ENCODE data around the gene CTLA4. TPM values are rescaled to one million over a fixed set of nuclear protein-coding genes. Genes with fewer than 3 reads are reported as not detected.

The CTLA4 gene
- polyA plus RNA-seq, 1 donor (not counting 4 experiments of a cell fraction or from before 2014, with no cell fraction given) = not detected

DNA sequence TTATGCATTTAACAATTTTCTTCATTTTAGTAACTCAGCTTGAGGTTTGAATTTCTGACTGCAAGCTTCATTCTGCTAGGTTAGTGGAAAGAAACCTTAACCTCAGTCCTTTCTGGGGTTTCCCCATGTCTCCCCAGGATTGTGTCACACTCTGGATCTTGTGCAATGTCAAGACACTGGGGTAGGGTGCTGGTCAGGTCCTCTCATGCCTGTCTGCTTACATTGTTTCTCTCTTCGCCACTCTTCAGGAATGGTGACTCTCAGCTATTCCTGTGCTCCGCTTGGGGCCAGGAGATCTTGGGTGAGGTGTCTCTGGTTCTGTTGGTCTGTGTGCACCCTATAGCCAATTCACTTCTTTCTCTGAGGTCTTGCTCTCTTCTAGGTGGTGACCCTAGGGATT is 23.9 kb downstream of the CTLA4 start:
- Histone ChIP-seq H3K4me3 (ENCODE audit: control insufficient read depth in 2 of 3, extremely low read depth in 1 of 3, insufficient read depth in 2 of 3, low read depth in 1 of 3, low read length in 3 of 3) (no peak overlapping the region), H3K79me2 (ENCODE audit: control insufficient read depth, insufficient read depth, low read length) (no peaks in the 10 kb centered on the region), H3K4me2 (ENCODE audit: control insufficient read depth, extremely low read depth, insufficient read depth, low read depth, low read length) (no peak overlapping the region), H3K4me1 (ENCODE audit: control insufficient read depth, extremely low read depth, insufficient read depth, low read length) (no peaks in the 10 kb centered on the region), H3K9me3 (ENCODE audit: control insufficient read depth, low read depth, low read length) (no peaks in the 10 kb centered on the region), H3K27ac (ENCODE audit: control insufficient read depth, insufficient read depth, low read length) (no peak overlapping the region), H4K20me1 (ENCODE audit: control insufficient read depth, extremely low read depth, insufficient read depth, low read length) (no peaks in the 10 kb centered on the region), H3K36me3 (ENCODE audit: control insufficient read depth in 2 of 2, extremely low read depth in 1 of 2, insufficient read depth in 2 of 2, low read length in 2 of 2) (no peaks in the 10 kb centered on the region), H3K9me1 (ENCODE audit: control insufficient read depth, extremely low read depth, insufficient read depth, low read length) (no peaks in the 10 kb centered on the region), H2AFZ (ENCODE audit: control insufficient read depth, low read length) (no peak overlapping the region), H3K27me3 (ENCODE audit: control insufficient read depth, extremely low read depth, insufficient read depth, low read length) (no peaks in the 10 kb centered on the region), H3K9ac (ENCODE audit: control insufficient read depth, extremely low read depth, insufficient read depth, low read length) (no peak overlapping the region)
- no peak for TF ChIP-seq EZH2 (IDR thresholded peaks at IDR 0.05; ENCODE audit: low read length)
- TF ChIP-seq, protein P1, sequence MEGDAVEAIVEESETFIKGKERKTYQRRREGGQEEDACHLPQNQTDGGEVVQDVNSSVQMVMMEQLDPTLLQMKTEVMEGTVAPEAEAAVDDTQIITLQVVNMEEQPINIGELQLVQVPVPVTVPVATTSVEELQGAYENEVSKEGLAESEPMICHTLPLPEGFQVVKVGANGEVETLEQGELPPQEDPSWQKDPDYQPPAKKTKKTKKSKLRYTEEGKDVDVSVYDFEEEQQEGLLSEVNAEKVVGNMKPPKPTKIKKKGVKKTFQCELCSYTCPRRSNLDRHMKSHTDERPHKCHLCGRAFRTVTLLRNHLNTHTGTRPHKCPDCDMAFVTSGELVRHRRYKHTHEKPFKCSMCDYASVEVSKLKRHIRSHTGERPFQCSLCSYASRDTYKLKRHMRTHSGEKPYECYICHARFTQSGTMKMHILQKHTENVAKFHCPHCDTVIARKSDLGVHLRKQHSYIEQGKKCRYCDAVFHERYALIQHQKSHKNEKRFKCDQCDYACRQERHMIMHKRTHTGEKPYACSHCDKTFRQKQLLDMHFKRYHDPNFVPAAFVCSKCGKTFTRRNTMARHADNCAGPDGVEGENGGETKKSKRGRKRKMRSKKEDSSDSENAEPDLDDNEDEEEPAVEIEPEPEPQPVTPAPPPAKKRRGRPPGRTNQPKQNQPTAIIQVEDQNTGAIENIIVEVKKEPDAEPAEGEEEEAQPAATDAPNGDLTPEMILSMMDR (optimal IDR thresholded peaks at IDR 0.05 in 1 of 3, IDR thresholded peaks at IDR 0.05 in 1 of 3, conservative IDR thresholded peaks at IDR 0.05 in 1 of 3; ENCODE audit: extremely low read depth in 1 of 3, insufficient read depth in 2 of 3, low read length in 3 of 3) = no peak
- dilution Hi-C loops (cut with MboI; ENCODE audit: extremely low pct_ligation_motif_present, low sequenced_read_pairs) = no loop called here
- FAIRE-seq = no peak
- DNase-seq (ENCODE audit: low read depth, low spot score) = no peak

DNA sequence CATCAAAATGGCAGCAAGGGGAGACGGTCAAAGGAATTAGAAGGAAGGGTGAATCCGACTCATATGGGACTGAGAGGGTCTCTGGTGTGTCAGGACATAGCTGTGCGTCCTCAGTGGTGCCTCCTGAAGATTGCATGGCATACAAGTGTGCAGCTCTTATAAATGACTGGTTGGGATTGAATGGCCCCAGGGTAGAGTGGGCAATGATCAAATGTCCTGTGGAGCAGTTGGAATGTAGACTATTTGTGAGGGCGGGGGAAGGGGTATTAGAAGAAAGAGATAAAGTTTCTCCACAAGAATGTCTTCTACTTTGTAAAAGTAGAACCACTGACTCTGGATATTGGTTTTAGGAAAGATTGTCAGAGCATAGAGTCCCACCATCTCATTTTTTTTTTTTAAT is 24.6 kb downstream of the CTLA4 start:
- DNase-seq (ENCODE audit: low read depth, low spot score) (no peak), FAIRE-seq (no peak)
- no peaks in the 10 kb centered on the region for H4K20me1 ChIP-seq (ENCODE audit: control insufficient read depth, extremely low read depth, insufficient read depth, low read length)
- no peaks in the 10 kb centered on the region for H3K9me3 ChIP-seq (ENCODE audit: control insufficient read depth, low read depth, low read length)
- no peak overlapping the region for H3K27ac ChIP-seq (ENCODE audit: control insufficient read depth, insufficient read depth, low read length)
- H3K36me3 ChIP-seq (ENCODE audit: control insufficient read depth in 2 of 2, extremely low read depth in 1 of 2, insufficient read depth in 2 of 2, low read length in 2 of 2) = no peaks in the 10 kb centered on the region
- H3K4me1 ChIP-seq (ENCODE audit: control insufficient read depth, extremely low read depth, insufficient read depth, low read length) = no peaks in the 10 kb centered on the region
- TF ChIP-seq, protein P1 (optimal IDR thresholded peaks at IDR 0.05 in 1 of 3, IDR thresholded peaks at IDR 0.05 in 1 of 3, conservative IDR thresholded peaks at IDR 0.05 in 1 of 3; ENCODE audit: extremely low read depth in 1 of 3, insufficient read depth in 2 of 3, low read length in 3 of 3) = no peak
- no peak for TF ChIP-seq EZH2 (IDR thresholded peaks at IDR 0.05; ENCODE audit: low read length)
- H3K4me2 ChIP-seq (ENCODE audit: control insufficient read depth, extremely low read depth, insufficient read depth, low read depth, low read length) = no peak overlapping the region
- H3K27me3 ChIP-seq (ENCODE audit: control insufficient read depth, extremely low read depth, insufficient read depth, low read length) = no peaks in the 10 kb centered on the region
- H3K4me3 ChIP-seq (ENCODE audit: control insufficient read depth in 2 of 3, extremely low read depth in 1 of 3, insufficient read depth in 2 of 3, low read depth in 1 of 3, low read length in 3 of 3) = no peak overlapping the region
- H3K9me1 ChIP-seq (ENCODE audit: control insufficient read depth, extremely low read depth, insufficient read depth, low read length) = no peaks in the 10 kb centered on the region
- H2AFZ ChIP-seq (ENCODE audit: control insufficient read depth, low read length) = no peak overlapping the region
- no peak overlapping the region for H3K9ac ChIP-seq (ENCODE audit: control insufficient read depth, extremely low read depth, insufficient read depth, low read length)
- dilution Hi-C loops (cut with MboI; ENCODE audit: extremely low pct_ligation_motif_present, low sequenced_read_pairs) = no loop called here
- H3K79me2 ChIP-seq (ENCODE audit: control insufficient read depth, insufficient read depth, low read length) = no peaks in the 10 kb centered on the region

All from keratinocyte (primary cell).